Measurements from ENCODE around the gene BCL2L11.

DNA sequence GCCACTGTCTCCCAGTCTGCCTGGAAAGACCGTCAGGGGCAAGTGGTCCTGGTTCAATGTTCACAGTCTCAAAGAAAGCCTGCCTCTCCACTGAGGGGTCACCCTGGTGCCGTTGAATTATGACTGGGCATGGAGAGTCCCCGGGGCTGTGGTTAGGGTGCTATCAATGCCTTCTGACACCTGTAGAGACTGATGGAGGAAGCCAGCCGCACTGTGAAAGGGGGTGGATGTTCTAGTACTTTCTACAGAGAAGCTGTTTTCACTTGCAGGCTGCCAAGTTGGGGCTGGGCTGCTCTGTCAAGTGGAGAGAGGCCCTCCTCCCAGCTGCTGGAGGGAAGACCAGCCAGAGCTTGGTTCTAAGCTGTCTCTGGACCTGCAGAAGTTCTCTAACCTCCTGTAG is 80.5 kb downstream of the BCL2L11 start:
- TF ChIP-seq, protein P1, sequence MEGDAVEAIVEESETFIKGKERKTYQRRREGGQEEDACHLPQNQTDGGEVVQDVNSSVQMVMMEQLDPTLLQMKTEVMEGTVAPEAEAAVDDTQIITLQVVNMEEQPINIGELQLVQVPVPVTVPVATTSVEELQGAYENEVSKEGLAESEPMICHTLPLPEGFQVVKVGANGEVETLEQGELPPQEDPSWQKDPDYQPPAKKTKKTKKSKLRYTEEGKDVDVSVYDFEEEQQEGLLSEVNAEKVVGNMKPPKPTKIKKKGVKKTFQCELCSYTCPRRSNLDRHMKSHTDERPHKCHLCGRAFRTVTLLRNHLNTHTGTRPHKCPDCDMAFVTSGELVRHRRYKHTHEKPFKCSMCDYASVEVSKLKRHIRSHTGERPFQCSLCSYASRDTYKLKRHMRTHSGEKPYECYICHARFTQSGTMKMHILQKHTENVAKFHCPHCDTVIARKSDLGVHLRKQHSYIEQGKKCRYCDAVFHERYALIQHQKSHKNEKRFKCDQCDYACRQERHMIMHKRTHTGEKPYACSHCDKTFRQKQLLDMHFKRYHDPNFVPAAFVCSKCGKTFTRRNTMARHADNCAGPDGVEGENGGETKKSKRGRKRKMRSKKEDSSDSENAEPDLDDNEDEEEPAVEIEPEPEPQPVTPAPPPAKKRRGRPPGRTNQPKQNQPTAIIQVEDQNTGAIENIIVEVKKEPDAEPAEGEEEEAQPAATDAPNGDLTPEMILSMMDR (IDR thresholded peaks at IDR 0.05; ENCODE audit: insufficient read depth, low read depth, low read length), result no peak
- no peak for TF ChIP-seq EZH2 (IDR thresholded peaks at IDR 0.05; ENCODE audit: insufficient read depth, low read length)

Measured in astrocyte (in vitro differentiated cells and primary cell).